GM18867 (cell line): ENCODE data around the gene LRP1B.
"Not testable (repeated sequence)": the region's sequence is repeated elsewhere in the genome, so short reads cannot be mapped to it uniquely, and the experiment has no call there.

Experiments
- ATAC-seq: cut with Tn5 transposase; IDR thresholded peaks from one replicate; pipeline ENCODE4 v1.9.1; 2021; ENCODE audit warnings: mild to moderate bottlenecking, moderate library complexity; ENCODE audit not compliant: unreplicated experiment

The LRP1B gene

GRCh38 chr2:140975237-140975636 lies 1155.6 kb downstream of the LRP1B start:
- no peak for ATAC-seq

GRCh38 chr2:140972724-140973123 lies 1158.1 kb downstream of the LRP1B start:
- ATAC-seq = no peak

DNA sequence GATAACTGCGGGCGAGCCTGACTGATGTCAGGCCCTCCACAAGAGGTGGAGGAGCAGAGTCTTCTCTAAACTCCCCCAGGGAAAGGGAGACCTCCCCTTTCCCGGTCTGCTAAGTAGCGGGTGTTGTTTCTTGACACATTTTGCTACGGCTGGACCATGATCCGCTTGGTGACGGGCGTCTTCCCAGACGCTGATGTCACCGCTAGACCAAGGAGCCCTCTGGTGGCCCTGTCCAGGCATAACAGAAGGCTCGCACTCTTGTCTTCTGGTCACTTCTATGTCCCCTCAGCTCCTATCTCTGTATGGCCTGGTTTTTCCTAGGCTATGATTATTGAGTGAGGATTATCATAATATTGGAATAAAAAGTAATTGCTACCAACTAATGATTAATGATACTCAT lies 1166.5 kb downstream of the LRP1B start:
- not testable (repeated sequence) for ATAC-seq

DNA sequence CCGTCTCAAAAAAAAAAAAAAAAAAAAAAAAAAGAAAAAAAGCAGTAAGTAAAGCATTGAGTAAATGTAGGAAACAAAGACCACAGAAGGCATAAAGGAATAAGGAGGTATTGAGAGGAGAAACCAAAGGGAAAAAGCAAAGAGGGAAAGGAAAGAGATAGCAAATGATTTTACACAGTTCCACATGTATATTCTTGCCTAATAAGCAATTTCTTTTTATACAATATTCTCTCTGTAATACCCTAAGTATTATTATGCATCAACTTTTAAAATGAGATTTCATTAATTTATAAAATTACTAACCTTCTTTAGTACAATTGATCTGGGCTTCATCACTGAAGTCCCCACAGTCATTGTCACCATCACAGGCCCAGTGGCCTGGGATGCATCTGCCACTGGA lies 1180.9 kb downstream of the LRP1B start:
- no peak for ATAC-seq

- ATAC-seq = no peak
These were observed 1183.6 kb downstream of the LRP1B start for GRCh38 chr2:140947236-140947635.

GRCh38 chr2:140943867-140944266 lies 1186.9 kb downstream of the LRP1B start:
- no peak for ATAC-seq

GRCh38 chr2:140942284-140942683 lies 1188.5 kb downstream of the LRP1B start:
- ATAC-seq = no peak

GRCh38 chr2:140929849-140930248 lies 1201.0 kb downstream of the LRP1B start:
- ATAC-seq = no peak

GRCh38 chr2:140918426-140918825 lies 1212.4 kb downstream of the LRP1B start:
- ATAC-seq = no peak

DNA sequence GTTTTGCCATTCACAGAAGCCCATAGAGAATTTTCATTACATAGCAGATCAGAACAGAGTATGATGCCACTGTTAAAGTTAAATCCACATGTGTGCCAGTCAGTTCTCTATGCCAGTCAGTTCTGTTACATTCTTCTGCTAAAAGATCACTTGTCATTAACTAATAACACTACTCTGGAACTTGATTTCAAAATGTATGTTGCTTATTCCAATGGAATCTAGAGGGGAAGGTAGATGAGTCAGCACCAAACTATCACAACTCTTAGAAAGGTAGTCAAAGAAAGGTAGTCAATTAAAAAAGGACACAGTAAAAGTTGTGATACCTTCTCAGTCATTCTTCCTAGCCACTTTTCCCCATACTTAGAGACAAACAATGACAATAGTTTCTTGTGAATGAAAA lies 1214.4 kb downstream of the LRP1B start:
- ATAC-seq = no peak

DNA sequence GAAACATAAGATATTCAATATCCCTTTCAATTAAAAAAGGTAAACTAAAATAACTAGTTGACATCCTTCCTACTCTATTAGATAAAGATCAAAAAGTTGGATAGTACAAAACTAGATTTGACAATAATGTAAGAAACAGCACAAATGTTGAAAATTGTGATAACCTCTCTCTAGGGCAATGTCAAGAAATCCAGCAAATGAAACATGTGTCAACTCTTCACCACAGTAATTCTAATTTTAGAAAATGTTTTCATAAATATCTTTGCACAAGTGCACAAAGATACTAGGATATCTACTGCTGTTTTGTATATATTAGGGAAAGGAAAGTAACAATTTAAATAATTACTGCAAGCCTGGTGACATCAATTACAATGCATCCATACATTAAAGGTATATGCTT lies 1220.1 kb downstream of the LRP1B start:
- ATAC-seq = no peak

DNA sequence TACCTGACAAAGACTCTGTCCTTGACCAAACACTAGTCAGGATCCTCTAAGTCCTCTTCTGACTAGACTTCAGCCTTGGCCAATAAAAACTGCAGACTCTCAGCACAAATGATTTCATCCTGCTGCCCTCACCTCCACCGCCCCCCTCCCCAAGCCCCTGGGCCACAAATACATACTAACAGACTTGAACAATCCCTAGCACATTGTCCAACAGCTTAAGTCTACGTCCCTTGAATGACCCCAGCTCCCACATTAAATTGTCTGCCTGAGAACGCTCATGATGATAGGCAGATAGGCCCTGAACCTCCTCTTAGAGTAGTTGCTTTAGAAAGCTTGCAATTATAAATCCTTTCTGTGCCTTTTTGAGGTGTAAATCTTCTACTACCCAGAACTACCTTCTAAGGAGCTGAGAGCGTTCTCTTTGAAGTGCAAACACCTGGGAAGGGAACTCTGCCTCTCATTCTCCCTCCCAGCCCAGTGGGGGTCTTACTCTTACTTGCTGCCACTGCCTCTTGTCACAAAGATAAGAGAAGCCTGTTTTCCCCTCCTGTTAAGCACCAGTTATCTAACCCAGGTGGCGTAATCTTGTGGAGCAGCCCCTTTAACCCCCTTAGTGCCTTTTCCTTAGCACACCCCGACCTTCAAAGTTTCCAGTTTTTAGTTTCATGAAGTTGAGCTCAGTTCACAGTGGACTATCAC lies 1225.6 kb downstream of the LRP1B start:
- no peak for ATAC-seq

DNA sequence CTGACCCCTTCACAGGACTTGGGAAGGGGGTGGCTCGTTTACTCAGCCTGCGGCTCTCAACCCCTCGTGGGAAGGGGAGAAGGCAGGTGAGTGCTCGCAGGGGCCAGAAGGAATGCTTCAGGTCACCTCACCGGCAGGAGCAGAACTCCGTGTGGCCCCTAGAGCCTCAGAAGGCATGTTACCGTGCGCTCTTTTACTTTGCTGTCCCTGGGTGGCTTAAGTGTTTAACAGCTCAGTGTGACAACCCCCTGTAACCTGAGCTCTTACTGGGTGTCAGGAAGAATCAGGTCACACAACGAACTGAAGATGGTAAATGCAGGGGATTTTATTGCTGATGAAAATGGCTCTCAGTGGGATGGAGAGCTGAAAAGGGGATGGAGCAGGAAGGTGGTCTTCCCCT lies 1235.4 kb downstream of the LRP1B start:
- no peak for ATAC-seq

- no peak for ATAC-seq
These were observed 1237.1 kb downstream of the LRP1B start for GRCh38 chr2:140893685-140894084.

- no peak for ATAC-seq
These were observed 1237.7 kb downstream of the LRP1B start for GRCh38 chr2:140892911-140893637.

- no peak for ATAC-seq
These were observed 1238.4 kb downstream of the LRP1B start for GRCh38 chr2:140892436-140892835.

DNA sequence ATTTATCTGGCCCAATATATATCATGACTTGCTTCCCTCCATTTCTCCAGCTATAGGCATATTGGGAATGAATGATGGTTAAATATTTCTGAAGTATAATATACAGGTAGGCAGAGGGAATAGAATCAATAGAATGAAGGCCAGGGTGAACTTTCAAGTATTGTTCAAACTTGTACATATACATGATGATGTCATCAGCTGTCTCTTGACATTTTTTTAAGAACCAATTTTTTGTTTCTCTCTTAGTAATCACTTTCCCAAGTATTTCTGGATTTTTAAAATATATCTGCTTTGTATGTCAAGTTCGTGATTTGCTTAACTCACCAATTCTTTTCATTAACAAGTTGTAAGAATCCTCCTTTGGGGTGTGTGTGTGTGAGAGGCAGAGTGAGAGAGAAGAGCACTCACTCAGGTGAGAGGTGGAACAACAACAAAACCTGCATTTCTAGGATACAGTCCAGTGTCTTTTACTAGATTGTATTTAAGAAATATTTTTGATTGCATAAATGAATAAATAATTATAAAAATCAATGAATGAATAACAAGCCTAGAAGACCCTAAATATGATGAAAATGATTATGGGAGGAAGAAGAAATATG lies 1239.1 kb downstream of the LRP1B start:
- ATAC-seq = no peak

DNA sequence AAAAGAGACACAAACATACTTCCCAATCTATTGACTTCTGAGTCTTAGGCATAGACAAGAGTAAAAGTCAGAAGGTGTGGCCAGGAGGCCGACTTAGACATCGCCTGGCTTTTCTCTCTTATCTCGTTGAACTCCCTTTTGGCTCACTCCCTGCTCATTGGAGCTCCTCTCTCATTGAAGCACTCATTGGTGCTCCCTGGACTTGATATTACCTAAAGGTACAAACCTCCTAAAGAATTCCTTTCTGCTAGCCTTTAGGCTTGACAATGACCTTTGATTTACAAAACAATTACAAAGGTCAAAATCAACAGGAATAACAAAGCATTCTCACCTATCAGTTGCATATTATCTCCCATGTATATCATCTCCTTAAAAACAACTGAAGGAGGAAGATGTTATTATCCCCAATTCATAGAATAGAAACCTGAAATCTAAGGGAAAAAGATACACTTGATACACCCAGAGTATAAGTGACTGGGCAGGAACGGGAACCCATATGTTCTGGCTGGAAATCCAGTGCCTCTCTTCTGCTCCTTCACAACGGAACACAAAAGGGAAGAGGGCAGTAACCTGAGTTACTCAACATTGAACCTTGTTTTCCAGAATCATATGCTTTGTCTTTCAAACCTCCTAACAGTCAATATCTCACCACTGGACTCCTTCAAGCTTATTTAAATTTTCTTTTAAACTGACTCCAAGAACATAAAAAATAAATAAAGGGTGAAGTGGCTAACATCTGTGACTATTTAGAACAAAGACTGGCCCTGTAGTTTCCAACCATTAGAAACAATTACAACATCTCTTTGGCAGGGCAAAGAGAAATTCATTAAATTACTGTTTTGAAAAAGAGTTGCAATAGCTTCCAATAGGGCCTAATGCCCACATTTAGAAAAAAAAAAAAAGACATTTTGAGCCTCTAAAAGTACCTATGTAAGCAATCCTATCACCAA lies 1247.9 kb downstream of the LRP1B start:
- ATAC-seq = no peak

GRCh38 chr2:140880573-140880972 lies 1250.2 kb downstream of the LRP1B start:
- no peak for ATAC-seq

- ATAC-seq = no peak
These were observed 1254.8 kb downstream of the LRP1B start for GRCh38 chr2:140876015-140876414.

GRCh38 chr2:140873915-140874531 lies 1256.8 kb downstream of the LRP1B start:
- ATAC-seq = no peak
